SK-N-SH (cell line): ENCODE results near the gene NPHS2. TPM values are rescaled to one million over a fixed set of nuclear protein-coding genes. Genes with fewer than 3 reads are reported as not detected.

Source experiments
- CTCF ChIA-PET: fragments of 300-600, 350-600 bp; formaldehyde crosslinking; extraction: SDS; loops from one replicate; lab custom pipeline; 2021; lab: Yijun Ruan, JAX
- POLR2A ChIA-PET: fragments of 350-600 bp; sonication (Branson Sonifier 250); formaldehyde crosslinking; extraction: SDS; loops from one replicate; lab custom pipeline; 2020; ENCODE audit warnings: antibody characterized with exemption, inconsistent platforms; lab: Yijun Ruan, JAX
- DNase-seq: peaks from one replicate; pipeline ENCODE4 v3.0.0; 2012
- H2AFZ ChIP-seq: fragments of 200-600 bp; sonication (generic); 2 replicates; pipeline ENCODE4 v1.8.1; 2016; ENCODE audit warnings: antibody characterized with exemption, mild to moderate bottlenecking, low read depth
- H3F3A ChIP-seq: fragments of 200-600 bp; sonication (generic); replicated peaks from 2 replicates; pipeline ENCODE3; 2016; ENCODE audit warnings: antibody characterized with exemption, mild to moderate bottlenecking; ENCODE audit not compliant: insufficient read depth
- H3K27ac ChIP-seq, 2 experiments: fragments of 200-500 bp in 1 of 2; fragments of 200-600 bp in 1 of 2; sonication (Bioruptor generic) in 1 of 2; sonication (generic), shearing (Covaris generic) in 1 of 2; 2 replicates each; pipeline versions ENCODE4 v1.5.1 to v1.6.1; 2014 to 2016; ENCODE audit warnings: low read depth in 2 of 2, inconsistent platforms in 1 of 2, low read length in 1 of 2, mild to moderate bottlenecking in 1 of 2, mixed read lengths in 1 of 2
- H3K27me3 ChIP-seq: fragments of 200-600 bp; sonication (generic), shearing (Covaris generic); 2 replicates; pipeline ENCODE4 v1.6.1; 2016; ENCODE audit warnings: mixed run types; ENCODE audit not compliant: insufficient read depth
- H3K36me3 ChIP-seq, 2 experiments: fragments of 200-500 bp in 1 of 2; fragments of 200-600 bp in 1 of 2; sonication (Bioruptor generic) in 1 of 2; sonication (generic) in 1 of 2; replicated peaks in 1 of 2; 2 replicates each; pipeline versions ENCODE3 to v1.5.1; 2014 to 2016; ENCODE audit warnings: low read length in 1 of 2, mild to moderate bottlenecking in 1 of 2; ENCODE audit not compliant: insufficient read depth in 2 of 2, control insufficient read depth in 1 of 2
- H3K4me1 ChIP-seq, 2 experiments: fragments of 200-500 bp in 1 of 2; fragments of 200-600 bp in 1 of 2; sonication (Bioruptor generic) in 1 of 2; sonication (generic), shearing (Covaris generic) in 1 of 2; 2 replicates each; pipeline versions ENCODE4 v1.5.1 to v1.6.1; 2014 to 2016; ENCODE audit warnings: low read depth in 1 of 2, low read length in 1 of 2, mixed run types in 1 of 2; ENCODE audit not compliant: insufficient read depth in 2 of 2, control insufficient read depth in 1 of 2
- H3K4me2 ChIP-seq: fragments of 200-600 bp; sonication (generic), shearing (Covaris generic); 2 replicates; pipeline ENCODE4 v1.6.1; 2017; ENCODE audit warnings: mixed run types
- H3K4me3 ChIP-seq, 2 experiments: fragments of 200-500 bp in 1 of 2; fragments of 200-600 bp in 1 of 2; sonication (Bioruptor generic) in 1 of 2; sonication (generic), shearing (Covaris generic) in 1 of 2; 2 replicates each; pipeline versions ENCODE4 v1.5.1 to v1.8.1; 2014 to 2016; ENCODE audit warnings: low read depth in 2 of 2, inconsistent platforms in 1 of 2, low read length in 1 of 2, mild to moderate bottlenecking in 1 of 2, mixed read lengths in 1 of 2, moderate library complexity in 1 of 2
- H3K79me2 ChIP-seq: fragments of 200-600 bp; sonication (generic); 2 replicates; pipeline ENCODE4 v1.8.1; 2017; ENCODE audit warnings: mild to moderate bottlenecking; ENCODE audit not compliant: insufficient read depth
- H3K9ac ChIP-seq: fragments of 200-600 bp; sonication (generic); 2 replicates; pipeline ENCODE4 v1.6.1; 2017; ENCODE audit warnings: mixed run types
- H3K9me2 ChIP-seq: fragments of 200-600 bp; sonication (generic); 2 replicates; pipeline ENCODE4 v1.6.1; 2017; ENCODE audit warnings: mixed run types
- H3K9me3 ChIP-seq: fragments of 200-600 bp; sonication (generic); 2 replicates; pipeline ENCODE4 v1.6.1; 2017; ENCODE audit warnings: mixed run types, mild to moderate bottlenecking, moderate library complexity
- H4K20me1 ChIP-seq: fragments of 200-600 bp; sonication (generic); 2 replicates; pipeline ENCODE4 v1.6.1; 2017; ENCODE audit warnings: mild to moderate bottlenecking, mixed run types; ENCODE audit not compliant: insufficient read depth
- ELF1 ChIP-seq: IDR thresholded peaks from 2 replicates; pipeline ENCODE4 v1.4.0; 2012
- EZH2phosphoT487 ChIP-seq: fragments of 200-600 bp; sonication (generic); IDR thresholded peaks from 2 replicates; pipeline ENCODE4 v1.6.1; 2017; ENCODE audit warnings: low read depth, mixed run types, mild to moderate bottlenecking, antibody characterized with exemption, moderate library complexity, borderline replicate concordance
- GABPA ChIP-seq: IDR thresholded peaks from 2 replicates; pipeline ENCODE4 v1.4.0; 2012; ENCODE audit warnings: low read depth, mild to moderate bottlenecking
- NFIC ChIP-seq: IDR thresholded peaks from 2 replicates; pipeline ENCODE4 v1.4.0; 2012; ENCODE audit warnings: borderline replicate concordance
- POLR2AphosphoS5 ChIP-seq: IDR thresholded peaks from 2 replicates; pipeline ENCODE4 v1.6.1; 2012; ENCODE audit warnings: low read depth, low read length
- RFX5 ChIP-seq: IDR thresholded peaks from 2 replicates; pipeline ENCODE4 v1.6.1; 2012; ENCODE audit warnings: mild to moderate bottlenecking, improper control_type of control experiment, low read length
- RXRA ChIP-seq: IDR thresholded peaks from 2 replicates; pipeline ENCODE4 v1.4.0; 2012; ENCODE audit warnings: low read depth, mild to moderate bottlenecking, borderline replicate concordance
- SIN3A ChIP-seq: IDR thresholded peaks from 2 replicates; pipeline ENCODE4 v1.6.1; 2012; ENCODE audit warnings: low read depth, mild to moderate bottlenecking, low read length, moderate library complexity, borderline replicate concordance
- SMC3 ChIP-seq: IDR thresholded peaks from 2 replicates; pipeline ENCODE4 v1.6.1; 2012; ENCODE audit warnings: low read depth, low read length, improper control_type of control experiment
- WGBS: methylation state at CpG from one replicate; pipeline ENCODE4 v1.1.6; 2017; ENCODE audit warnings: low lambda C conversion rate; 5-methylcytosine and 5-hydroxymethylcytosine counted together
- polyA plus RNA-seq, 3 experiments: library from polyadenylated mRNA; depleted of rRNA; stranded (reverse); fragments of >200 nt; gene quantifications; 2 replicates each; pipeline ENCODE4 v1.2.3, GENCODE V29; 2012
- TF ChIP-seq, protein P1 (sequence below): IDR thresholded peaks from 2 replicates; pipeline ENCODE4 v1.4.0; 2012; ENCODE audit warnings: low read depth, borderline replicate concordance
- TF ChIP-seq, protein P2 (sequence below): fragments of 150-350 bp; IDR thresholded peaks from 2 replicates; pipeline ENCODE4 v1.6.1; 2017; ENCODE audit warnings: antibody characterized with exemption, low read length, low read depth, borderline replicate concordance
- TF ChIP-seq, protein P3 (sequence below): IDR thresholded peaks from 2 replicates; pipeline ENCODE4 v1.4.0; 2012; ENCODE audit warnings: low read depth, borderline replicate concordance

Gene NPHS2
- polyA plus RNA-seq, 1 of the 3 experiments (the other 2 are of a cell fraction), result not detected

DNA sequence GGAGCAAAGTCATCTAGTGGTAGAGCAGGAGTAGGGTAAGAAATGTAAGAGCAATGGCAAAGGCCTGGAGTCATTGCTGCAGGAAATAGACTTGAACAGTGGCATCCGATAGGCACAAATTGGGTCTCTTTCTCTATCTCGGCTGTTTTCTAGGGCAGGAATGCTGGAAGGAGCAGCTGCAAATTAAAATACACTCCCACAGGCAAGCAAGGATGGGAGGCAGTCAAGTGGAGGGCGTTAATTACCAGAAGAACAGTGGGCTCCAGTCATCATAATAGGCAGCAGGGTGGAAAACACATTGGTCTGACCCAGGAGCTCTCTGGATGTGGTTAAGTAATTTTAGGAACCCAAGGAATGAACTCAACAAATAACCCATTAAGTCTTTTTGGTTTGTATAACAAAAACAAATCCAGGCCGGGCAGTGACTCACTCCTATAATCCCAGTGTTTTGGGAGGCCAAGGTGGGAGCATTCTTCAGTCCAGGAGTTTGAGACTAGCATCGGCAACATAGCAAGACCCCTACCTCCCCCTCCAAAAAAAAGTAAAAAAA, 8.1 kb upstream of the NPHS2 start:
- H3K9me2 ChIP-seq, result no peaks in the 10 kb centered on the region
- WGBS, result 56% methylated on average over 5 of the region's 5 CpGs
- H3K27ac ChIP-seq, result no peak overlapping the region
- H3K27me3 ChIP-seq, result no peaks in the 10 kb centered on the region; the same call in 1 of the 2 replicates
- H3K4me1 ChIP-seq, result no peaks in the 10 kb centered on the region; a peak in 2 of 4 replicates
- no peaks in the 10 kb centered on the region for H3K9me3 ChIP-seq
- no peaks in the 10 kb centered on the region for H4K20me1 ChIP-seq
- H3K4me3 ChIP-seq, result no peak overlapping the region
- H3K9ac ChIP-seq, result no peak overlapping the region
- H3K36me3 ChIP-seq, result no peaks in the 10 kb centered on the region
- H3K4me2 ChIP-seq, result no peak overlapping the region
- no peak for DNase-seq
- ChIA-PET CTCF (interaction anchor here (0.7 to 1.0 kb wide), 2 partner anchors 391 to 612 kb away, joined by 3 read pairs; no protein-coding TSS in a partner anchor), POLR2A (interaction anchor here (0.8 kb wide), 1 partner anchor 13 kb away, joined by 4 read pairs; no protein-coding TSS in a partner anchor)
- H3F3A ChIP-seq, result no peaks in the 10 kb centered on the region
- TF ChIP-seq EZH2phosphoT487, result no peak
- TF ChIP-seq, protein P1, sequence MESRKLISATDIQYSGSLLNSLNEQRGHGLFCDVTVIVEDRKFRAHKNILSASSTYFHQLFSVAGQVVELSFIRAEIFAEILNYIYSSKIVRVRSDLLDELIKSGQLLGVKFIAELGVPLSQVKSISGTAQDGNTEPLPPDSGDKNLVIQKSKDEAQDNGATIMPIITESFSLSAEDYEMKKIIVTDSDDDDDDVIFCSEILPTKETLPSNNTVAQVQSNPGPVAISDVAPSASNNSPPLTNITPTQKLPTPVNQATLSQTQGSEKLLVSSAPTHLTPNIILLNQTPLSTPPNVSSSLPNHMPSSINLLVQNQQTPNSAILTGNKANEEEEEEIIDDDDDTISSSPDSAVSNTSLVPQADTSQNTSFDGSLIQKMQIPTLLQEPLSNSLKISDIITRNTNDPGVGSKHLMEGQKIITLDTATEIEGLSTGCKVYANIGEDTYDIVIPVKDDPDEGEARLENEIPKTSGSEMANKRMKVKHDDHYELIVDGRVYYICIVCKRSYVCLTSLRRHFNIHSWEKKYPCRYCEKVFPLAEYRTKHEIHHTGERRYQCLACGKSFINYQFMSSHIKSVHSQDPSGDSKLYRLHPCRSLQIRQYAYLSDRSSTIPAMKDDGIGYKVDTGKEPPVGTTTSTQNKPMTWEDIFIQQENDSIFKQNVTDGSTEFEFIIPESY, result no peak
- no peaks in the 10 kb centered on the region for H3K79me2 ChIP-seq
- no peak overlapping the region for H2AFZ ChIP-seq

DNA sequence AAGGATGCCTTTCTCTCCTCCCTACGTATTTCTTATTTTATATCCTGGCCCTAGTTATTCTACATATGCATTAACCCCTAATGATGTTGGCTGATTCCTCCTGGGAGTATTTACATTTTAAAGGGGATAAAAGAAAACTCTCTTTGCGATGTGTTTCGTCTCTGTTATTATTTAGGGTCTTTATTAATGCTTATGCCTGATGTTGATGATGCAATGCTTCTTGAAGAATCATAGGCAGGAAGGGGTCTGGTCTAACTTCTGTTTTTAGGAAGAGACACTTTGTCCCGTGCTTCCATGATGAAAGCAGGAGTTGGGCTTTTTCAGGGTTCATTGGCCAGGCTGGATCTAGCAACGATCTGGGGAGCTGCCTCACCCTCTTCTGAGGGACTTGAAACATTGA, 761 bp upstream of the NPHS2 start:
- H3K36me3 ChIP-seq, result no peaks in the 10 kb centered on the region
- WGBS, result 39% methylated on average over 5 of the region's 5 CpGs
- H3K27ac ChIP-seq, result no peak overlapping the region
- H3K9me2 ChIP-seq, result no peaks in the 10 kb centered on the region
- peaks cover 15% of the 10 kb centered on the region for H3K27me3 ChIP-seq
- no peaks in the 10 kb centered on the region for H4K20me1 ChIP-seq
- CTCF ChIA-PET, result interaction anchor here (1.5 kb wide), 1 partner anchor 10 kb away, joined by 7 read pairs; no protein-coding TSS in a partner anchor
- no peaks in the 10 kb centered on the region for H3F3A ChIP-seq
- no peak overlapping the region for H3K4me2 ChIP-seq
- H3K9ac ChIP-seq, result no peak overlapping the region
- H3K79me2 ChIP-seq, result no peaks in the 10 kb centered on the region
- TF ChIP-seq SIN3A (no peak), RFX5 (no peak), NFIC (no peak), POLR2AphosphoS5 (no peak), ELF1 (no peak), GABPA (no peak), RXRA (no peak), SMC3 (no peak)
- TF ChIP-seq, protein P2, sequence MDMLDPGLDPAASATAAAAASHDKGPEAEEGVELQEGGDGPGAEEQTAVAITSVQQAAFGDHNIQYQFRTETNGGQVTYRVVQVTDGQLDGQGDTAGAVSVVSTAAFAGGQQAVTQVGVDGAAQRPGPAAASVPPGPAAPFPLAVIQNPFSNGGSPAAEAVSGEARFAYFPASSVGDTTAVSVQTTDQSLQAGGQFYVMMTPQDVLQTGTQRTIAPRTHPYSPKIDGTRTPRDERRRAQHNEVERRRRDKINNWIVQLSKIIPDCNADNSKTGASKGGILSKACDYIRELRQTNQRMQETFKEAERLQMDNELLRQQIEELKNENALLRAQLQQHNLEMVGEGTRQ, result no peak
- TF ChIP-seq, protein P3, sequence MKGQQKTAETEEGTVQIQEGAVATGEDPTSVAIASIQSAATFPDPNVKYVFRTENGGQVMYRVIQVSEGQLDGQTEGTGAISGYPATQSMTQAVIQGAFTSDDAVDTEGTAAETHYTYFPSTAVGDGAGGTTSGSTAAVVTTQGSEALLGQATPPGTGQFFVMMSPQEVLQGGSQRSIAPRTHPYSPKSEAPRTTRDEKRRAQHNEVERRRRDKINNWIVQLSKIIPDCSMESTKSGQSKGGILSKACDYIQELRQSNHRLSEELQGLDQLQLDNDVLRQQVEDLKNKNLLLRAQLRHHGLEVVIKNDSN, result no peak
- POLR2A ChIA-PET, result no interaction called here
- no peak for DNase-seq
- no peak overlapping the region for H3K4me3 ChIP-seq
- no peaks in the 10 kb centered on the region for H3K9me3 ChIP-seq
- H3K4me1 ChIP-seq, result no peaks in the 10 kb centered on the region; a peak in 1 of 4 replicates
- H2AFZ ChIP-seq, result no peak overlapping the region
